WTC11 (cell line): ENCODE results near the gene JOSD2. TPM values are rescaled to one million over a fixed set of nuclear protein-coding genes. Genes with fewer than 3 reads are reported as not detected.

Experiments used
- ATAC-seq: fragments of 200-7000 bp; cut with Tn5 transposase; 2 replicates; pipeline ENCODE4 v1.10.0; 2021; ENCODE audit warnings: mild to moderate bottlenecking, moderate library complexity
- CTCF ChIA-PET: fragments of 300-600 bp; sonication (Branson Sonifier 250); formaldehyde crosslinking; loops from one replicate; lab custom pipeline; 2021; ENCODE audit warnings: antibody characterized with exemption; lab: Charles Lee
- POLR2A ChIA-PET: fragments of 350-600 bp; sonication (Branson Sonifier 250); formaldehyde crosslinking; loops from one replicate; lab custom pipeline; 2021; ENCODE audit warnings: antibody characterized with exemption; lab: Charles Lee
- DNase-seq: peaks from one replicate; pipeline ENCODE4 v3.0.0; 2021; ENCODE audit warnings: low spot score
- H3K27ac Mint-ChIP-seq: 2 replicates; pipeline ENCODE4 v1.8.0; 2021; ENCODE audit warnings: mixed read lengths
- H3K27me3 Mint-ChIP-seq: 2 replicates; pipeline ENCODE4 v1.8.0; 2021; ENCODE audit warnings: low read depth, mild to moderate bottlenecking, moderate library complexity, mixed read lengths
- H3K36me3 Mint-ChIP-seq: 2 replicates; pipeline ENCODE4 v1.8.0; 2021; ENCODE audit warnings: mixed read lengths
- H3K4me1 Mint-ChIP-seq: 2 replicates; pipeline ENCODE4 v1.8.0; 2022; ENCODE audit warnings: mixed read lengths
- H3K4me3 Mint-ChIP-seq: 2 replicates; pipeline ENCODE4 v1.8.0; 2021; ENCODE audit warnings: mild to moderate bottlenecking, moderate library complexity, mixed read lengths
- H3K9me3 Mint-ChIP-seq: 2 replicates; pipeline ENCODE4 v1.8.0; 2021; ENCODE audit warnings: mixed read lengths
- ATF2 ChIP-seq: sonication (generic); formaldehyde crosslinking; IDR thresholded peaks from 2 replicates; pipeline ENCODE4 v1.8.1; 2022; ENCODE audit warnings: low read depth, missing genetic modification reagents, borderline replicate concordance
- ATF6 ChIP-seq: sonication (generic); formaldehyde crosslinking; IDR thresholded peaks from 2 replicates; pipeline ENCODE4 v1.8.1; 2023; ENCODE audit warnings: mild to moderate bottlenecking, missing genetic modification reagents
- CDX4 ChIP-seq: fragments of 250-450 bp; sonication (Bioruptor Pico); IDR thresholded peaks from 2 replicates; pipeline ENCODE4 v1.9.0; 2021; ENCODE audit warnings: moderate library complexity, mild to moderate bottlenecking, inconsistent platforms, borderline replicate concordance
- CTCF ChIP-seq: fragments of 200-600 bp; IDR thresholded peaks from 2 replicates; pipeline ENCODE4 v1.8.0; 2022; ENCODE audit warnings: antibody characterized with exemption
- E2F5 ChIP-seq: sonication (generic); formaldehyde crosslinking; IDR thresholded peaks from 2 replicates; pipeline ENCODE4 v1.8.1; 2022; ENCODE audit warnings: mild to moderate bottlenecking, moderate library complexity, missing genetic modification reagents
- ELF4 ChIP-seq: sonication (generic); formaldehyde crosslinking; IDR thresholded peaks from 2 replicates; pipeline ENCODE4 v1.8.1; 2022; ENCODE audit warnings: low read depth, mild to moderate bottlenecking, moderate library complexity, missing genetic modification reagents
- EMX1 ChIP-seq: fragments of 250-450 bp; sonication (Bioruptor Pico); IDR thresholded peaks from 2 replicates; pipeline ENCODE4 v1.8.0; 2021; ENCODE audit warnings: mild to moderate bottlenecking
- ERG ChIP-seq: fragments of 250-450 bp; sonication (Bioruptor Pico); IDR thresholded peaks from 2 replicates; pipeline ENCODE4 v1.8.0; 2021; ENCODE audit warnings: mild to moderate bottlenecking
- KAT7 ChIP-seq: sonication (generic); formaldehyde crosslinking; IDR thresholded peaks from 2 replicates; pipeline ENCODE4 v1.8.1; 2023; ENCODE audit warnings: missing genetic modification reagents, mild to moderate bottlenecking, borderline replicate concordance
- NR2C2 ChIP-seq: sonication (generic); formaldehyde crosslinking; IDR thresholded peaks from 2 replicates; pipeline ENCODE4 v1.8.0; 2022; ENCODE audit warnings: mild to moderate bottlenecking, missing genetic modification reagents
- RELA ChIP-seq: sonication (generic); formaldehyde crosslinking; IDR thresholded peaks from 2 replicates; pipeline ENCODE4 v1.8.1; 2022; ENCODE audit warnings: missing genetic modification reagents, mild to moderate bottlenecking, borderline replicate concordance
- SP1 ChIP-seq: sonication (generic); formaldehyde crosslinking; conservative IDR thresholded peaks from 2 replicates; pipeline ENCODE4 v1.8.1; 2022; ENCODE audit warnings: missing genetic modification reagents
- ZNF121 ChIP-seq: sonication (generic); formaldehyde crosslinking; IDR thresholded peaks from 2 replicates; pipeline ENCODE4 v1.8.0; 2023; ENCODE audit warnings: missing genetic modification reagents
- ZNF416 ChIP-seq: fragments of 250-450 bp; sonication (Bioruptor Pico); IDR thresholded peaks from 2 replicates; pipeline ENCODE4 v1.9.0; 2021; ENCODE audit warnings: mild to moderate bottlenecking, inconsistent platforms
- total RNA-seq: library from RNA; stranded (reverse); gene quantifications from 3 replicates; pipeline ENCODE4 v1.2.3, GENCODE V29; 2021
- TF ChIP-seq, protein P1 (sequence below): sonication (generic); formaldehyde crosslinking; IDR thresholded peaks from 2 replicates; pipeline ENCODE4 v1.8.1; 2022; ENCODE audit warnings: mild to moderate bottlenecking, missing genetic modification reagents, moderate library complexity, borderline replicate concordance
- TF ChIP-seq, protein P2 (sequence below): sonication (generic); formaldehyde crosslinking; IDR thresholded peaks from 2 replicates; pipeline ENCODE4 v1.8.1; 2022; ENCODE audit warnings: missing genetic modification reagents, borderline replicate concordance
- TF ChIP-seq, protein P3 (sequence below): sonication (generic); formaldehyde crosslinking; IDR thresholded peaks from 2 replicates; pipeline ENCODE4 v1.8.0; 2022; ENCODE audit warnings: mild to moderate bottlenecking, missing genetic modification reagents

JOSD2 gene
- total RNA-seq, 1 experiment from 2014 or later, result 4.0 TPM

DNA sequence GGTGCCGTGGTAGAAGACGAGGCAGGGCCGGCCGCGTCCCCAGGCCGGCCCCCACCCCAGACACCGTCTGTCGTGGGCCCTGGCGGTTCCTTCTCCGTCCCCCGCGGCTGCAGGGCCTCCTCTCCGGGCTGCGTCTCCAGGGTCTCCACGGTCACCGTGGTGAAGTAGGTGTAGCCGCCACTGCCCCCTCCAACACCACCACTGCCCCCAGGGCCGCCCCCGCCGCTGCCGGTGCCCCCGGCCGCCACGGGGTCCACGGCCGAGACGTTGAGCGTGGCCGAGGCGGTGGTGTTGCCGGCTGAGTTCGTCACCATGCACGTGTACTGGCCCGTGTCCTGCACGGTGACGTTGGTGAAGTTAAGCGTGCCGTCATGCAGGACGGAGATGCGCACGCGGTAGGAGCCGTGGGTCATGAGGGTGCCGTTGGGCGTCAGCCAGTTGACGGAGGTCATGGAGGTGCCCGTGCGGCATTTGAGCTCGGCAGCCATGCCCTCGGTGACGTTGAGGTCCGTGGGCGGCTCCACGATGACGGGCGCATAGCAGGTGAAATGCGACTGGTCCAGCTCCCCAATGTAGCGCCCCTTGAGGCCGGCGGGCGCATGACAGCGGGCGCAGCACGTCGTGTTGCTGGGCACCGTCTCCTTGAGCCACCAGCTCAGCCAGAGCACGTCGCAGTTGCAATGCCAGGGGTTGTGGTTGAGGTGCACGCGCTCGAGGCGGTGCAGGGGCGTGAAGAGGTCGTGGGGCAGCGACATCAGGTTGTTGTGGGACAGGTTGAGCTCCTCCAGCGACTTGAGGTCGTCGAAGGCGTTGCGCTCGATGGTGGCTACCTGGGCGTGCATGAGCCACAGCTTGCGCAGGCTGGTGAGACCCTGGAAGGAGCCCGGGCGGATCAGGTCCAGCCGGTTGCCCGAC is 7.4 kb upstream of the JOSD2 start:
- DNase-seq (peak; percentile 73), ATAC-seq (peak; percentile 72)
- Mint-ChIP-seq H3K9me3 (peaks cover 5% of the 10 kb centered on the region), H3K4me3 (no peak overlapping the region), H3K36me3 (peaks cover 5% of the 10 kb centered on the region; the same call in 1 of the 2 replicates), H3K27me3 (peaks cover 21% of the 10 kb centered on the region), H3K4me1 (0 out of 2 replicates have a peak, but pooled peaks cover 1% of the 10 kb centered on the region), H3K27ac (no peak overlapping the region)
- ChIA-PET POLR2A (interaction anchor here (1.1 kb wide), 1 partner anchor 20 kb away, joined by 3 read pairs; no protein-coding TSS in a partner anchor), CTCF (interaction anchor here (0.6 to 4.3 kb wide), 28 partner anchors 9 to 371 kb away, joined by 3 to 55 read pairs (median 4); partner anchors contain the start of genes C19orf81, KCNC3 and NR1H2)
- no peak for TF ChIP-seq E2F5 (CRISPR knock-in tag)
- no peak for TF ChIP-seq ATF2 (CRISPR knock-in tag)
- no peak for TF ChIP-seq ERG (CRISPR knock-in tag)
- no peak for TF ChIP-seq KAT7 (CRISPR knock-in tag)
- TF ChIP-seq ATF6 (CRISPR knock-in tag), result no peak
- TF ChIP-seq EMX1, result no peak
- TF ChIP-seq CTCF, result peak; percentile 59
- TF ChIP-seq SP1 (CRISPR knock-in tag), result no peak
- TF ChIP-seq ZNF416 (CRISPR knock-in tag), result no peak
- 0 out of 2 replicates have a peak, but pooled peaks have one; percentile 27 for TF ChIP-seq NR2C2 (CRISPR knock-in tag)
- TF ChIP-seq ZNF121 (CRISPR knock-in tag), result no peak
- TF ChIP-seq, protein P1, sequence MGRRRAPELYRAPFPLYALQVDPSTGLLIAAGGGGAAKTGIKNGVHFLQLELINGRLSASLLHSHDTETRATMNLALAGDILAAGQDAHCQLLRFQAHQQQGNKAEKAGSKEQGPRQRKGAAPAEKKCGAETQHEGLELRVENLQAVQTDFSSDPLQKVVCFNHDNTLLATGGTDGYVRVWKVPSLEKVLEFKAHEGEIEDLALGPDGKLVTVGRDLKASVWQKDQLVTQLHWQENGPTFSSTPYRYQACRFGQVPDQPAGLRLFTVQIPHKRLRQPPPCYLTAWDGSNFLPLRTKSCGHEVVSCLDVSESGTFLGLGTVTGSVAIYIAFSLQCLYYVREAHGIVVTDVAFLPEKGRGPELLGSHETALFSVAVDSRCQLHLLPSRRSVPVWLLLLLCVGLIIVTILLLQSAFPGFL (CRISPR knock-in tag), result no peak
- TF ChIP-seq, protein P2, sequence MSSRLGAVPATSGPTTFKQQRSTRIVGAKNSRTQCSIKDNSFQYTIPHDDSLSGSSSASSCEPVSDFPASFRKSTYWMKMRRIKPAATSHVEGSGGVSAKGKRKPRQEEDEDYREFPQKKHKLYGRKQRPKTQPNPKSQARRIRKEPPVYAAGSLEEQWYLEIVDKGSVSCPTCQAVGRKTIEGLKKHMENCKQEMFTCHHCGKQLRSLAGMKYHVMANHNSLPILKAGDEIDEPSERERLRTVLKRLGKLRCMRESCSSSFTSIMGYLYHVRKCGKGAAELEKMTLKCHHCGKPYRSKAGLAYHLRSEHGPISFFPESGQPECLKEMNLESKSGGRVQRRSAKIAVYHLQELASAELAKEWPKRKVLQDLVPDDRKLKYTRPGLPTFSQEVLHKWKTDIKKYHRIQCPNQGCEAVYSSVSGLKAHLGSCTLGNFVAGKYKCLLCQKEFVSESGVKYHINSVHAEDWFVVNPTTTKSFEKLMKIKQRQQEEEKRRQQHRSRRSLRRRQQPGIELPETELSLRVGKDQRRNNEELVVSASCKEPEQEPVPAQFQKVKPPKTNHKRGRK, result no peak
- no peak for TF ChIP-seq CDX4
- TF ChIP-seq, protein P3, sequence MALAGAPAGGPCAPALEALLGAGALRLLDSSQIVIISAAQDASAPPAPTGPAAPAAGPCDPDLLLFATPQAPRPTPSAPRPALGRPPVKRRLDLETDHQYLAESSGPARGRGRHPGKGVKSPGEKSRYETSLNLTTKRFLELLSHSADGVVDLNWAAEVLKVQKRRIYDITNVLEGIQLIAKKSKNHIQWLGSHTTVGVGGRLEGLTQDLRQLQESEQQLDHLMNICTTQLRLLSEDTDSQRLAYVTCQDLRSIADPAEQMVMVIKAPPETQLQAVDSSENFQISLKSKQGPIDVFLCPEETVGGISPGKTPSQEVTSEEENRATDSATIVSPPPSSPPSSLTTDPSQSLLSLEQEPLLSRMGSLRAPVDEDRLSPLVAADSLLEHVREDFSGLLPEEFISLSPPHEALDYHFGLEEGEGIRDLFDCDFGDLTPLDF, result 0 out of 2 replicates have a peak, but pooled peaks have one; percentile 23
- no peak for TF ChIP-seq ELF4 (CRISPR knock-in tag)
- no peak for TF ChIP-seq RELA (CRISPR knock-in tag)
